ENCODE results near the gene CIZ1.

CIZ1 gene

DNA sequence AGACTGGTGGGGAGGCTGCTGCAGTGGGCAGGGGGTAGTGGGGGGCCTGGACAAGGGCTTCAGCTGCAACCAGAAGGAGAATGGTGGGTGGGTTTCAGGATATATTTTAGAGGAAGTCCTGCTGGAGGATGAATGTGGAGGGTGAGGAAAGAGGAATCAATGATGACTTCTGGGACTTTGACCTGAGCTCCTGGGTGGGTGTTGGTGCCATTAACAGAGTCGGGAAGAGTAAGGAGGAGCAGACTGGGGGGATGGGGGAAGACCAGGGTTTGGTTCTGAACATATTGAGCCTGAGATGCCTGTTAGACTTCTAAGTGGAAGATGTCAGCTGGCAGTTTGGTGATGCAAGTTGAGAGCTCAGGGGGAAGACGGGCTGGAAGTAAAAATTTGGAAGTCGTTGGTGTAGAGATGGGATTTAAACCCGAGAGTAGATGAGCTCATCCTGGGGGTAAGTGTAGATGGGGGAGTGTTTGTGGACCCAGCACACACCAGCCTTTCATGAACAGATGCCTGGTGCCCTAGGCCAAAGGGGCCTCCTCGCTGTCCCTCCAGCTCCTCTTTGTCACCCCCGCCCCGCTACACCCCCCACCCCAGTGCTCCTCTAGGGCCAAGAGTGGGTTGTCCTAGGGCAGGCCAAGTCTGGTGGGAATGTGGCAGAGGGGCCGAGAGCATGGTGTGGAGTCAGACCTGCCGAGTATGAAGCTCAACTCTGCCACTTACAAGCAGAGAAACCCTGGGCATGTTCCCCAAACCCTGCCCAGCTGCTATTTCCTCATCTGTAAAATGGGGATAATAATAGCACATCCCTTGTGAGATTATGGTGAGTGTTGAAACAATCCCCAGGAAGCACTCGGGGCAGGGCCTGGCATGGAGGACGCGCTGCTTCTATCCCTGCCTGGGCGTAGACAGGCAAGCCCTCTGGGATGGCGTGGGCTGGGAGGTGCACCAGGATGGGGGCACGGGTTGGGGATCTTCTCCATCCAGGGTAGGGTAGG is 15.8 kb upstream of the CIZ1 start:
- no peak overlapping the region for H3K4me3 ChIP-seq
- H3K9me3 ChIP-seq, result no peaks in the 10 kb centered on the region
- peaks cover 5% of the 10 kb centered on the region; the same call in 1 of the 2 replicates for H3K4me1 ChIP-seq
- in situ Hi-C loops (cut with MboI; ENCODE audit: low sequenced_read_pairs), result no loop called here
- no peaks in the 10 kb centered on the region for H3K27me3 ChIP-seq (ENCODE audit: low read depth)
- peaks cover 5% of the 10 kb centered on the region; the same call in 1 of the 2 replicates for H3K36me3 ChIP-seq (replicated peaks)
- DNase-seq (ENCODE audit: low spot score in 2 of 2), result no peak

DNA sequence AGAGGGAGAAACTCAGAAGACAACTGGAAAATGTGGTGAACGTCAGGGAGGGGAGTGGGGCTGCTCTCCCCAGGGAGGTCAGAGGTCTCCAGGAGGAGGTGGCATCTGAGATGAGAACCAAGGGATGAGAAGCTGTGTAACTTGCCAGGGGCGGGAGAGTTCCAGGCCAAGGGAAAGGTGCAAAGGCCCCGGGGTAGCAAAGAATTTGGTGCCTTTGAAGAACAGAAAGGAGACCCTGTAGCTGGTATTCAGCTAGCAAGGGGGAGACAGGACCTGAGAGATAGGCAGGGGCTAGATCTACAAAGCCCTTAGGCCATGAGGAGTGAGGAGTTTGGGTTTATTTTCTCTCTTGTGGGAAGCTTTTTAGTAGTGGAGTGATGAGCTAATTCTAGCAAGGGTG is 15.1 kb upstream of the CIZ1 start:
- no peaks in the 10 kb centered on the region for H3K9me3 ChIP-seq
- no peak for DNase-seq (ENCODE audit: low spot score in 2 of 2)
- H3K4me3 ChIP-seq, result no peak overlapping the region
- H3K4me1 ChIP-seq, result peaks cover 5% of the 10 kb centered on the region; the same call in 1 of the 2 replicates
- peaks cover 5% of the 10 kb centered on the region; the same call in 1 of the 2 replicates for H3K36me3 ChIP-seq (replicated peaks)
- no peaks in the 10 kb centered on the region for H3K27me3 ChIP-seq (ENCODE audit: low read depth)
- in situ Hi-C loops (cut with MboI; ENCODE audit: low sequenced_read_pairs), result no loop called here

DNA sequence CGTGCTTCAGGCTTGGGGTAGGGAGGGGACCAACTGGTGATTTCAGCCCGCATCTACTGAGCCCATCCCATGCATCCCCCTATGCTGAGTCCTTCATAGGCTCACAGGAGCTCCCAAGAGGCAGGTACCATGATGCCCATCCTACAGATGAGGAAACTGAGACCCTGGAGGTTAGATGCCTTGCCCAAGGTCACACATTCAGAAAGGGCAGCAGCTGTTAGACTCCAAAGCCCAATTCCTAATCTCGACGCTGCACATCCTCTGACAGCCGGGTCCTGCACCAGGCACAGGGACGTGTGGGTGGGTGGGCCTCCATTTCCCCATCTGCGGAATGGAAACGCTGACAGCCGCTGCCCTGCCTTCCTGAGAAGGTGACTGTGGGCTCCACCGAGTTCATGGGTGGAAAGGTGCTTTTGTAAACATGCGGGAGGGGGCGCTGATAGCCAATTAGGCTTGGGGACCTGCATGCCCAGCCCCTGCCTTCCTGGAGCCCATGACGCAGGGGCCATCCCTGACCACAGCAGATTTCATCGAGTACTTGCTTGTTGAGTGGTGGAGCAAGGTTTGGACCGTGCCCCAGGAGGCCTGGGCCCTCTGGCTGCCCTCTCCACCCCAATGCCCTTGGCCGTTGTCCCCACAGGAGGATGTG is 14.0 kb upstream of the CIZ1 start:
- Histone ChIP-seq H3K4me1 (peaks cover 5% of the 10 kb centered on the region; the same call in 1 of the 2 replicates), H3K4me3 (no peak overlapping the region), H3K9me3 (no peaks in the 10 kb centered on the region), H3K27me3 (ENCODE audit: low read depth) (no peaks in the 10 kb centered on the region), H3K36me3 (replicated peaks) (peaks cover 5% of the 10 kb centered on the region; the same call in 1 of the 2 replicates)
- DNase-seq (ENCODE audit: low spot score in 2 of 2), result no peak
- in situ Hi-C loops (cut with MboI; ENCODE audit: low sequenced_read_pairs), result no loop called here

DNA sequence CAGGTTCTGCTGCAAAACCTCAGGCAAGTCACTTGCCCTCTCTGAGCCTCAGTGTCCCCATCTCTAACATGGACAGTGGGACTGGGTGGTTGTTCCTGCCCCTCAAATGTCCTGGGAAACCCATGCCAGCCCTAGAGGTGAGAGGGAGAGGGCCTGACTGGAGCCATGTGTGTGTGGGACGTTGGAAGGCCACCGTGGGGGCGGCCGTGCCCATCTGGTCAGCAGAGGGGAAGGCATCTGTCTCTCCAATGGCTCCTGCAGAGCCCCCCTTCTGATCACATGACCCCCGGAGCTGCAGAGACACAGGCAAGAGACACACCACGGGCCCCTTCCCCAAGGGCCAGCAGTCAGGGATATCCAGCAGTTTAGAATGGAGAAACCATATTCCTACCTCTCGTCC is 13.5 kb upstream of the CIZ1 start:
- in situ Hi-C loops (cut with MboI; ENCODE audit: low sequenced_read_pairs), result no loop called here
- no peaks in the 10 kb centered on the region for H3K9me3 ChIP-seq
- no peaks in the 10 kb centered on the region for H3K27me3 ChIP-seq (ENCODE audit: low read depth)
- peaks cover 5% of the 10 kb centered on the region; the same call in 1 of the 2 replicates for H3K4me1 ChIP-seq
- DNase-seq (ENCODE audit: low spot score in 2 of 2), result no peak
- peak overlapping the region; percentile 68 for H3K4me3 ChIP-seq
- peaks cover 5% of the 10 kb centered on the region; the same call in 1 of the 2 replicates for H3K36me3 ChIP-seq (replicated peaks)

DNA sequence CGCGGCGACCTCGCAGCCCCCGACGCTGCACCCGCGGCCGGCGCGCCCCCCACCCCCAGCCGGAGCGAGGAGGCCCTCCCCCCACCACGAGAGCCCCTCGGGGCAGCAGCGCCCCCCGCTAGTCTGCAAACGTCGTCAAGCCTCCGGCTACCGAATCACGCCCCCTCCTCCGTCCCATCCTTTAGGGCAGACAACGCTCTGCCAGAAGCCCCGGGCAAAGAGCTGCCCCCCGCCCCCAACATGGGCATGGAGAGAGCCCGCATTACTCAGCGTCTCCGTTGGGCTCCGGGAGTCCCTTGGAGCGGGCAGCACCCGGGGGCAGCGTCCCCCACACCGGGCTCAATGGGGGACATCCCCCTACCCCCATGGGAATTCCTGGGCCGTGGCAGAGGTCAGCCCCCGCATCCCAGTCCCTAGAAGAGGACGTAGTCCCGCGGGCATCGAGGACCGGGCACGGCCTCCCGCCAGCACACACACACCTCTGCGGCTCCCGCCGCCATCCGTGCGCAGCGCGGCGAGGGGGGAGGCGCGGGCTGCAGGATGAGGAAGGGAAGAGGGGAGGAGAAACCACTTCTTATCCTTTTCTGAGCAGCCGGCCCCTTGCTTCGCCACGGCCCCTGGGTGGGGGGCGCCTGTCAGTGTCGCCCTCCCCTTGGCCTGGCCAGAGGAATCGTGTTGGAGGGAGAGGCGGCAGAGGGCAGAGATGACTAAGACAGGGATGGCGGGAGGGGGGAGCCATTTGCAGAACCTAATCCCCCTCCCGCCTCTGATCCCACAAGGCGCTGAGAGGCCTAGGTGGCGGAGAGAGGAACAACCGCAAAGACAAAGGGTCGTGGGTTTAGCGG is 12.6 kb upstream of the CIZ1 start:
- Histone ChIP-seq H3K36me3 (replicated peaks) (peaks cover 5% of the 10 kb centered on the region; the same call in 1 of the 2 replicates), H3K27me3 (ENCODE audit: low read depth) (no peaks in the 10 kb centered on the region), H3K4me1 (peaks cover 5% of the 10 kb centered on the region; the same call in 1 of the 2 replicates), H3K4me3 (peak overlapping the region; percentile 68), H3K9me3 (no peaks in the 10 kb centered on the region)
- DNase-seq (ENCODE audit: low spot score in 2 of 2), result peak; percentile 45 to 69
- in situ Hi-C loops (cut with MboI; ENCODE audit: low sequenced_read_pairs), result no loop called here

DNA sequence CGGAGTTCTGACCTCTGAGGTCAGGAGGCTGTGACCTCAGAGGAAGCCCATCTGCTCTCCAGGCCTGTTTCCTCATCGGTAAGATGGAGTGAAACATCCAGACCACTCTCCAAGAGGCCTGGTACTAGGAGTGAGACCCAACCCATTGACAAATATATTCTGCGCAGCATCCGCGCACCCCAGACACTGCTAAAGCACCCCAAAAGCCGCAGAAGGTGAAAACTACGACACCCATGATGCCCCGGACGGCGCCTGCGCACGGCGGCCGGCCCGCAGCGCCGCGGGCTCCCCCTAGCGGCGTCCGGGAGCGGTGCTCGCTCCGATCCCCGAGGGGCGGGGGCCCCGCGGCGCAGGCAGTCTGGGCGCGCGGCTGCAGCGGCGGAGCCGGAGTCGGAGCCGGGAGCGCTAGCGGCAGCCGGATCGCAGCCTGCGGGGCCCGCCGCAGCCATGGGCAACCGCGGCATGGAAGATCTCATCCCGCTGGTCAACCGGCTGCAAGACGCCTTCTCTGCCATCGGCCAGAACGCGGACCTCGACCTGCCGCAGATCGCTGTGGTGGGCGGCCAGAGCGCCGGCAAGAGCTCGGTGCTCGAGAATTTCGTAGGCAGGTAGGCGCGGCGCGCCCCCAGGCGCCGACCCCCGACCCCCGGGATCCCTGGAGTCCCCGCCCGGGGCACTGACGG is 11.8 kb upstream of the CIZ1 start, which contains the start of gene DNM1:
Gene DNM1 (plus strand): TSS at position 356 of the 683 bp plus-strand sequence. CDS start 92 bp downstream, at position 448.
- in situ Hi-C loops (cut with MboI; ENCODE audit: low sequenced_read_pairs), result no loop called here
- H3K27me3 ChIP-seq (ENCODE audit: low read depth), result no peaks in the 10 kb centered on the region
- H3K4me3 ChIP-seq, result peak within 1 kb of the TSS; percentile 68
- H3K36me3 ChIP-seq (replicated peaks), result 0 out of 2 replicates have a peak, but pooled peaks cover 2% of the 10 kb centered on the region
- H3K9me3 ChIP-seq, result no peaks in the 10 kb centered on the region
- H3K4me1 ChIP-seq, result peaks cover 5% of the 10 kb centered on the region; the same call in 1 of the 2 replicates
- DNase-seq (ENCODE audit: low spot score in 2 of 2), result peak; percentile 67 to 75

DNA sequence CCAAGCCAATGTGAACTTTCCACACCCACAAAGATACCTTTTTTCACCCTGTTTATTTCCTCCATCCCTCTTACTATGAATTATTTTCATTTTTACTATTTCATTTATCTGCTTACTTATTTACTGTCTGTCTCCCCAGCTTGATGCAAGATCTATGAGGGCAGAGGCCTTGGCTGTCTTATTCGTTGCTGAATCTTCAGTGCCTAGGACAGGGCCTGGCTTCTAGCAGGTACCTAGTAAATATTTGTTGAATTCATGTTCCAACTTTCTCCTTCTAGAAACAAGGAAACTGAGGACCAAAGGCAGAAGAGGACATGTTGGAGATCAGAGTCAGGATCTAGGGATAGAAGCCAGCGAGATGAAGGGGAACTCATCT is 11.3 kb upstream of the CIZ1 start:
- Histone ChIP-seq H3K36me3 (replicated peaks) (0 out of 2 replicates have a peak, but pooled peaks cover 2% of the 10 kb centered on the region), H3K4me1 (peaks cover 5% of the 10 kb centered on the region; the same call in 1 of the 2 replicates), H3K27me3 (ENCODE audit: low read depth) (no peaks in the 10 kb centered on the region), H3K9me3 (no peaks in the 10 kb centered on the region), H3K4me3 (peak overlapping the region; percentile 68)
- no peak for DNase-seq (ENCODE audit: low spot score in 2 of 2)
- in situ Hi-C loops (cut with MboI; ENCODE audit: low sequenced_read_pairs), result no loop called here

DNA sequence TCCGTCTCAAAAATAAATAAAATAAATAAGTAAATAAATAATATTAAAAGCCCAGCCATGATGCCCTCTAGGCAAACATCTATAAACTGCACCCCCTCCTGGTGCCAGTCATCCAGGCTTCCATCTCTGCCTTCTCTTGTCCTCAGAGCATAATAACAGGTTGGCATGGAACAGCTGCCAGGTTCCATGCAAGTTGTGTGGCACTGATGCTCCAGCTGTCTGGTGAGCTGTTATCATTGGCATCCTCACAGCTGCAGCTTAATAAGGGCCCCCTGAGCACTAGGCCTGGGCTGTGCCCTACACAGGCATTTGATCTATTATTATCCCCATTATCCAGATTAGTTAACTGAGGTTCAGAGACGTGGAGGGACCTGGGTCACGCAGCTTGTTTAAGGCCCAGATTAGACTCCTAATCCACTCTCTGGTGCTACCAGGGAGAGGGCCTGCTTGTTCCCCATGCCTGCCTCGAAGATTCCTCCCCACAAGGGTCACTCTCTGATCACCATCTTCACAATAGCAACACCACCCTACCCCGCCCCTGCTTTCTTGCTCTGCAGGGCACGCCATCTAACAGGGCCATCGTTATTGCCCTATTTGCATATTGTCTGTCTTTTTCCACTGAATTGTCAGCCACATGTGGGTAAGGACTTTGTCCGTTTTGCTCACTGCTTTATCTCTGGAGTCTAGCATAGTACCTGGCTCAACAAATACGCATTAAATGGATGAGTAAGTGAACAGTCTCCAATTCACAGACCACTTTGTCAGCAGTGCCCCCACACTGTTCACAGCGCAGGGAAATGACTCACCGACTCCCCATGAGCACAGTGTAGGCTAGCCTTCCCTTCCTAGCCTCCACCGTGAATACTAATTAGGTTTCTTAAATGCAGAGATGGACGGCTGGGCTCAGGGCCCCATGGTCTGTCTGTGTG is 10.3 kb upstream of the CIZ1 start:
- in situ Hi-C loops (cut with MboI; ENCODE audit: low sequenced_read_pairs), result no loop called here
- no peaks in the 10 kb centered on the region for H3K27me3 ChIP-seq (ENCODE audit: low read depth)
- H3K4me1 ChIP-seq, result peaks cover 5% of the 10 kb centered on the region; the same call in 1 of the 2 replicates
- 0 out of 2 replicates have a peak, but pooled peaks cover 2% of the 10 kb centered on the region for H3K36me3 ChIP-seq (replicated peaks)
- no peaks in the 10 kb centered on the region for H3K9me3 ChIP-seq
- no peak for DNase-seq (ENCODE audit: low spot score in 2 of 2)
- no peak overlapping the region for H3K4me3 ChIP-seq

DNA sequence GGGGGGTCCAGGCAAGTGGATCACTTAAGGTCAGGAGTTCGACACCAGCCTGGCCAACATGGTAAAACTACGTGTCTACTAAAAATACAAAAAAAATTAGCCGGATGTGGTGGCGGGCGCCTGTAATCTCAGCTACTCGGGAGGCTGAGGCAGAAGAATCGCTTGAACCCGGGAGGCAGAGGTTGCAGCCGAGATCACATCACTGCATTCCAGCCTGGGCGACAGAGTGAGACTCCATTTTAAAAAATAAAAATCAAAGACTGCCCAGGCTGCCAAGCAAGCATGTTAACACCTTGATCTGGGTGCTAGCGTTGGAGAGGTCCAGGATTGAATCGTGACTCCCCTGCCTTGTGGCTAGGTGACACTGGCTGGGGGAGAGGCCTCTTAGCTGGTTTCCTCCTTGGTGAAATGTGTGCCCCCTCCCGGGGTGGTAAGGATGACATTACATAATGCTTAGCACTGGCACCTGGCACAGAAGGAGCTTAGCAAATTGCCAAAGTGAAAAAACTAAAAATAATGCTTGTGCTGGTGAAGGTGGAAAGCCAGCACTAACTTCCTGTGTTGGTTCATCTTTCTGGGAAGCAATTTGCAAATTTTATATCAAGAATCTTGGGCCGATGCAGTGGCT is 2.2 kb upstream of the CIZ1 start:
- no peaks in the 10 kb centered on the region for H3K9me3 ChIP-seq
- no peak for DNase-seq (ENCODE audit: low spot score in 2 of 2)
- H3K4me3 ChIP-seq, result no peak overlapping the region
- H3K27me3 ChIP-seq (ENCODE audit: low read depth), result no peaks in the 10 kb centered on the region
- H3K4me1 ChIP-seq, result peaks cover 9% of the 10 kb centered on the region
- in situ Hi-C loops (cut with MboI; ENCODE audit: low sequenced_read_pairs), result no loop called here
- peaks cover 16% of the 10 kb centered on the region for H3K36me3 ChIP-seq (replicated peaks)

DNA sequence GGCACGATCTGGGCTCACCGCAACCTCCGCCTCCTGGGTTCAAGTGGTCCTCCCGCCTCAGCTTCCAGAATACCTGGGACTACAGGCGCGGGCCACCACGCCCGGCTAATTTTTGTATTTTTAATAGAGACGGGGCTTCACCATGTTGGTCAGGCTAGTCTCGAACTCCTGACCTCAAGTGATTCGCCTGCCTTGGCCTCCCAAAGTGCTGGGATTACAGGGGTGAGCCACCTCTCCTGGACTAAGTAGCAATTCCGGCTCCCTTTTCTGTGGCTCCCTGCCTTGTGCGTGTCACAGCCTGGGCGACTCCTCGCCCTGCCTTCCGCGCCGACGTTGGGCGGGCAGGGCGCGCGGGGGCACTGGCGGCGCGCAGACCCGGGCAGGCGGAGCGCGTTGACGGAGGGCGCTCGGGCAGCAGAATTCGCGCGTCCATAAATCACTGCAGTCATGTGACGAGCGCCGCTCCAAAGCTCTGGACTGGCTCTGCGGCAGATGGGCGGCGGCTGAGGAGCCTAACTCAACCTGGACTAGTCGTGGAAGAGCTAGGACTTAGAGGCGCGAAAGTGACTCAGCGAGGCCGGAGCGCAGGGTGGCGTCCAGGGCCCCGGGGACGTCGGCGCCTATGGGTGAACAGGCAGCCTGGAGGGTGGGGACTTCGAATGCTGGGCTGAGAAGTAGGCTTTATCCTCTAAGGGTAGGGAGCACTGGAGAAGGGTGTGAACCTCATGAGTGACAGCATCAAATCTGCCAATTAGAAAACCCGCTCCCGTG is 1.4 kb upstream of the CIZ1 start:
- peaks cover 22% of the 10 kb centered on the region for H3K36me3 ChIP-seq (replicated peaks)
- in situ Hi-C loops (cut with MboI; ENCODE audit: low sequenced_read_pairs), result no loop called here
- H3K4me3 ChIP-seq, result no peak overlapping the region; the same call in 1 of the 2 replicates
- H3K4me1 ChIP-seq, result peaks cover 9% of the 10 kb centered on the region
- no peaks in the 10 kb centered on the region for H3K27me3 ChIP-seq (ENCODE audit: low read depth)
- DNase-seq (ENCODE audit: low spot score in 2 of 2), result no peak
- H3K9me3 ChIP-seq, result no peaks in the 10 kb centered on the region

Data from HAP-1 (cell line).